WTC11 (cell line): ENCODE measurements around the gene PHLDB1. TPM values are rescaled to one million over a fixed set of nuclear protein-coding genes. Genes with fewer than 3 reads are reported as not detected.

Source experiments
- ATAC-seq: fragments of 200-7000 bp; cut with Tn5 transposase; 2 replicates; pipeline ENCODE4 v1.10.0; 2021; ENCODE audit warnings: mild to moderate bottlenecking, moderate library complexity
- CTCF ChIA-PET: fragments of 300-600 bp; sonication (Branson Sonifier 250); formaldehyde crosslinking; loops from one replicate; lab custom pipeline; 2021; ENCODE audit warnings: antibody characterized with exemption; lab: Charles Lee
- POLR2A ChIA-PET: fragments of 350-600 bp; sonication (Branson Sonifier 250); formaldehyde crosslinking; loops from one replicate; lab custom pipeline; 2021; ENCODE audit warnings: antibody characterized with exemption; lab: Charles Lee
- DNase-seq: peaks from one replicate; pipeline ENCODE4 v3.0.0; 2021; ENCODE audit warnings: low spot score
- H3K27ac Mint-ChIP-seq: 2 replicates; pipeline ENCODE4 v1.8.0; 2021; ENCODE audit warnings: mixed read lengths
- H3K27me3 Mint-ChIP-seq: 2 replicates; pipeline ENCODE4 v1.8.0; 2021; ENCODE audit warnings: low read depth, mild to moderate bottlenecking, moderate library complexity, mixed read lengths
- H3K36me3 Mint-ChIP-seq: 2 replicates; pipeline ENCODE4 v1.8.0; 2021; ENCODE audit warnings: mixed read lengths
- H3K4me1 Mint-ChIP-seq: 2 replicates; pipeline ENCODE4 v1.8.0; 2022; ENCODE audit warnings: mixed read lengths
- H3K4me3 Mint-ChIP-seq: 2 replicates; pipeline ENCODE4 v1.8.0; 2021; ENCODE audit warnings: mild to moderate bottlenecking, moderate library complexity, mixed read lengths
- H3K9me3 Mint-ChIP-seq: 2 replicates; pipeline ENCODE4 v1.8.0; 2021; ENCODE audit warnings: mixed read lengths
- ATF3 ChIP-seq: sonication (generic); formaldehyde crosslinking; conservative IDR thresholded peaks from 2 replicates; pipeline ENCODE4 v1.8.1; 2022; ENCODE audit warnings: mild to moderate bottlenecking, missing genetic modification reagents
- ATF6 ChIP-seq: sonication (generic); formaldehyde crosslinking; IDR thresholded peaks from 2 replicates; pipeline ENCODE4 v1.8.1; 2023; ENCODE audit warnings: mild to moderate bottlenecking, missing genetic modification reagents
- CDX4 ChIP-seq: fragments of 250-450 bp; sonication (Bioruptor Pico); IDR thresholded peaks from 2 replicates; pipeline ENCODE4 v1.9.0; 2021; ENCODE audit warnings: moderate library complexity, mild to moderate bottlenecking, inconsistent platforms, borderline replicate concordance
- FOXP1 ChIP-seq: sonication (generic); formaldehyde crosslinking; IDR thresholded peaks from 2 replicates; pipeline ENCODE4 v1.8.0; 2022; ENCODE audit warnings: missing genetic modification reagents, mild to moderate bottlenecking, moderate library complexity, borderline replicate concordance
- GABPB1 ChIP-seq: sonication (generic); formaldehyde crosslinking; IDR thresholded peaks from 2 replicates; pipeline ENCODE4 v1.8.1; 2023; ENCODE audit warnings: mild to moderate bottlenecking, missing genetic modification reagents
- IRF1 ChIP-seq: sonication (generic); formaldehyde crosslinking; IDR thresholded peaks from 2 replicates; pipeline ENCODE4 v1.8.0; 2023; ENCODE audit warnings: missing genetic modification reagents
- JAZF1 ChIP-seq: fragments of 250-450 bp; sonication (Bioruptor Pico); IDR thresholded peaks from 2 replicates; pipeline ENCODE4 v1.9.0; 2021; ENCODE audit warnings: moderate library complexity, mild to moderate bottlenecking, inconsistent platforms
- KAT7 ChIP-seq: sonication (generic); formaldehyde crosslinking; IDR thresholded peaks from 2 replicates; pipeline ENCODE4 v1.8.1; 2023; ENCODE audit warnings: missing genetic modification reagents, mild to moderate bottlenecking, borderline replicate concordance
- MXD4 ChIP-seq: fragments of 250-450 bp; sonication (Bioruptor Pico); IDR thresholded peaks from 2 replicates; pipeline ENCODE4 v1.8.0; 2021; ENCODE audit warnings: mild to moderate bottlenecking, moderate library complexity, borderline replicate concordance
- NFATC4 ChIP-seq: fragments of 250-450 bp; sonication (Bioruptor Pico); IDR thresholded peaks from 2 replicates; pipeline ENCODE4 v1.9.0; 2021; ENCODE audit warnings: mild to moderate bottlenecking
- OVOL2 ChIP-seq: fragments of 250-450 bp; sonication (Bioruptor Pico); IDR thresholded peaks from 2 replicates; pipeline ENCODE4 v1.9.0; 2021; ENCODE audit warnings: mild to moderate bottlenecking, borderline replicate concordance
- STAT6 ChIP-seq: sonication (generic); formaldehyde crosslinking; conservative IDR thresholded peaks from 2 replicates; pipeline ENCODE4 v1.8.1; 2023; ENCODE audit warnings: mild to moderate bottlenecking, low read depth, missing genetic modification reagents, moderate library complexity
- TEAD4 ChIP-seq: sonication (generic); formaldehyde crosslinking; IDR thresholded peaks from 2 replicates; pipeline ENCODE4 v1.8.0; 2022; ENCODE audit warnings: mild to moderate bottlenecking, missing genetic modification reagents
- USF2 ChIP-seq: sonication (generic); formaldehyde crosslinking; IDR thresholded peaks from 2 replicates; pipeline ENCODE4 v1.8.1; 2023; ENCODE audit warnings: mild to moderate bottlenecking, missing genetic modification reagents, moderate library complexity
- ZBTB21 ChIP-seq: sonication (generic); formaldehyde crosslinking; IDR thresholded peaks from 2 replicates; pipeline ENCODE4 v1.8.1; 2023; ENCODE audit warnings: mild to moderate bottlenecking, missing genetic modification reagents, borderline replicate concordance
- ZBTB43 ChIP-seq: sonication (generic); formaldehyde crosslinking; IDR thresholded peaks from 2 replicates; pipeline ENCODE4 v1.8.1; 2023; ENCODE audit warnings: mild to moderate bottlenecking, missing genetic modification reagents
- ZNF138 ChIP-seq: sonication (generic); formaldehyde crosslinking; conservative IDR thresholded peaks from 2 replicates; pipeline ENCODE4 v1.8.1; 2022; ENCODE audit warnings: mild to moderate bottlenecking, moderate library complexity, missing genetic modification reagents
- ZNF416 ChIP-seq: fragments of 250-450 bp; sonication (Bioruptor Pico); IDR thresholded peaks from 2 replicates; pipeline ENCODE4 v1.9.0; 2021; ENCODE audit warnings: mild to moderate bottlenecking, inconsistent platforms
- ZNF423 ChIP-seq: fragments of 250-450 bp; sonication (Bioruptor Pico); IDR thresholded peaks from 2 replicates; pipeline ENCODE4 v2.1.2; 2022; ENCODE audit warnings: mild to moderate bottlenecking, moderate library complexity
- total RNA-seq: library from RNA; stranded (reverse); gene quantifications from 3 replicates; pipeline ENCODE4 v1.2.3, GENCODE V29; 2021

The PHLDB1 gene
- total RNA-seq, 1 experiment from 2014 or later, result 83.1 TPM

- no peak overlapping the region for H3K4me3 Mint-ChIP-seq
- peaks cover 12% of the 10 kb centered on the region for H3K36me3 Mint-ChIP-seq
- no peak for DNase-seq
- CTCF ChIA-PET, result interaction anchor here (0.8 to 1.9 kb wide), 9 partner anchors 8 to 96 kb away, joined by 3 to 8 read pairs (median 5); partner anchors contain the start of genes DDX6 and TREH
- H3K27me3 Mint-ChIP-seq, result peaks cover 12% of the 10 kb centered on the region; the same call in 1 of the 2 replicates
- peaks cover 9% of the 10 kb centered on the region for H3K9me3 Mint-ChIP-seq
- peak; percentile 72 for ATAC-seq
- POLR2A ChIA-PET, result interaction anchor here (0.8 kb wide), 1 partner anchor 20 kb away, joined by 3 read pairs; no protein-coding TSS in a partner anchor
- TF ChIP-seq CDX4 (CRISPR knock-in tag) (no peak), TEAD4 (CRISPR knock-in tag) (no peak), JAZF1 (CRISPR knock-in tag) (no peak), ATF3 (CRISPR knock-in tag) (no peak), ZNF138 (CRISPR knock-in tag) (no peak), USF2 (CRISPR knock-in tag) (no peak), ATF6 (CRISPR knock-in tag) (no peak), GABPB1 (CRISPR knock-in tag) (no peak), MXD4 (no peak), ZBTB21 (no peak), STAT6 (CRISPR knock-in tag) (no peak), IRF1 (no peak), FOXP1 (CRISPR knock-in tag) (no peak), KAT7 (CRISPR knock-in tag) (no peak), ZNF423 (no peak), NFATC4 (CRISPR knock-in tag) (no peak), OVOL2 (CRISPR knock-in tag) (no peak), ZNF416 (no peak), ZBTB43 (CRISPR knock-in tag) (no peak)
- TF ChIP-seq, all 79 proteins: peak for 0
- peak overlapping the region; percentile 60; the same call in 1 of the 2 replicates for H3K27ac Mint-ChIP-seq
- peaks cover 34% of the 10 kb centered on the region for H3K4me1 Mint-ChIP-seq
Measured at GRCh38 chr11:118696673-118697226, 89.3 kb downstream of the PHLDB1 start.
